ENCODE results near the gene PCDH9. TPM values are rescaled to one million over a fixed set of nuclear protein-coding genes. Genes with fewer than 3 reads are reported as not detected.
A peak's percentile ranks its signal among the peaks of the same experiment; 100 is the strongest.

The PCDH9 gene
- total and polyA plus RNA-seq, 2 of the 13 experiments (the other 11 are each of a cell fraction or from before 2014, with no cell fraction given), result 0.09 TPM; not detected in 1

DNA sequence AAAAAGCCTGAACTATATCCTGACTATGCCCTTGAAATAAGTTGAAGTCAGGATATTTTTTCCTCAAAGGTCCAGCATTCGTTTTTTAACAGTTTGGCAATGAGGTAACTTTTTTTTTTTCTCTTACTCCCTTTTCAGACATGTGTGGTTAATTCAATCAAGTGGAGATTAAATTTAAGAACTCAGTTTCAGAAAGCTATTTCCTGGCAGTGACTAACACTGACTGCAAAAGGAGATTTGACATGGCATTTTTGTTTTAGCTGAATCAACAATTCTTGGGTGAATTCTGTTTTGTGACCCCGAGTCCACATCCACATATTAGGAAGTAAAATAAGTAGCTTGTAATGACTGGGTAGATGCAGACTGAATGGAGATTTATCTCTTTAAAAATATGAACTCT, 716.4 kb downstream of the PCDH9 start (continued):
- TF ChIP-seq TBX2 (CRISPR knock-in tag; IDR thresholded peaks at IDR 0.05; ENCODE audit: borderline replicate concordance) (no peak), CEBPZ (IDR thresholded peaks at IDR 0.05; ENCODE audit: low read length) (no peak), FOXP4 (CRISPR knock-in tag; IDR thresholded peaks at IDR 0.05) (no peak), MAFK (conservative IDR thresholded peaks at IDR 0.05 in 1 of 2, IDR thresholded peaks at IDR 0.05 in 1 of 2; ENCODE audit: low read length in 2 of 2) (peak; percentile 39 to 80; a peak in 3 of 4 replicates)
- TF ChIP-seq, protein P1, sequence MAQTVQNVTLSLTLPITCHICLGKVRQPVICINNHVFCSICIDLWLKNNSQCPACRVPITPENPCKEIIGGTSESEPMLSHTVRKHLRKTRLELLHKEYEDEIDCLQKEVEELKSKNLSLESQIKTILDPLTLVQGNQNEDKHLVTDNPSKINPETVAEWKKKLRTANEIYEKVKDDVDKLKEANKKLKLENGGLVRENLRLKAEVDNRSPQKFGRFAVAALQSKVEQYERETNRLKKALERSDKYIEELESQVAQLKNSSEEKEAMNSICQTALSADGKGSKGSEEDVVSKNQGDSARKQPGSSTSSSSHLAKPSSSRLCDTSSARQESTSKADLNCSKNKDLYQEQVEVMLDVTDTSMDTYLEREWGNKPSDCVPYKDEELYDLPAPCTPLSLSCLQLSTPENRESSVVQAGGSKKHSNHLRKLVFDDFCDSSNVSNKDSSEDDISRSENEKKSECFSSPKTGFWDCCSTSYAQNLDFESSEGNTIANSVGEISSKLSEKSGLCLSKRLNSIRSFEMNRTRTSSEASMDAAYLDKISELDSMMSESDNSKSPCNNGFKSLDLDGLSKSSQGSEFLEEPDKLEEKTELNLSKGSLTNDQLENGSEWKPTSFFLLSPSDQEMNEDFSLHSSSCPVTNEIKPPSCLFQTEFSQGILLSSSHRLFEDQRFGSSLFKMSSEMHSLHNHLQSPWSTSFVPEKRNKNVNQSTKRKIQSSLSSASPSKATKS (CRISPR knock-in tag; IDR thresholded peaks at IDR 0.05), result no peak
